Osteocyte (in vitro differentiated cells): ENCODE measurements around the gene TMEM117. TPM values are rescaled to one million over a fixed set of nuclear protein-coding genes. Genes with fewer than 3 reads are reported as not detected.
"Not testable (repeated sequence)": the region's sequence is repeated elsewhere in the genome, so short reads cannot be mapped to it uniquely, and the experiment has no call there.

Experiments used
- DNase-seq: peaks from one replicate; pipeline ENCODE4 v3.0.0; 2021; ENCODE audit warnings: mixed read lengths; ENCODE audit not compliant: unreplicated experiment; ENCODE audit errors: extremely low spot score
- H3K27ac Mint-ChIP-seq: one replicate; pipeline ENCODE4 v1.8.0; 2021; ENCODE audit warnings: mild to moderate bottlenecking, mixed read lengths; ENCODE audit not compliant: unreplicated experiment
- H3K27me3 Mint-ChIP-seq: one replicate; pipeline ENCODE4 v1.8.0; 2021; ENCODE audit warnings: mixed read lengths; ENCODE audit not compliant: unreplicated experiment
- H3K36me3 Mint-ChIP-seq: one replicate; pipeline ENCODE4 v1.8.0; 2021; ENCODE audit warnings: mixed read lengths; ENCODE audit not compliant: unreplicated experiment
- H3K4me1 Mint-ChIP-seq: one replicate; pipeline ENCODE4 v1.8.0; 2021; ENCODE audit warnings: mixed read lengths; ENCODE audit not compliant: unreplicated experiment
- H3K4me3 Mint-ChIP-seq: one replicate; pipeline ENCODE4 v1.8.0; 2021; ENCODE audit warnings: mild to moderate bottlenecking, moderate library complexity, mixed read lengths; ENCODE audit not compliant: unreplicated experiment
- H3K9me3 Mint-ChIP-seq: one replicate; pipeline ENCODE4 v1.8.0; 2021; ENCODE audit warnings: mixed read lengths; ENCODE audit not compliant: unreplicated experiment
- CTCF ChIP-seq: fragments of 200-600 bp; sonication (generic); IDR thresholded peaks from 2 replicates; pipeline ENCODE4 v1.5.0; 2021; ENCODE audit warnings: antibody characterized with exemption, mild to moderate bottlenecking, moderate library complexity
- total RNA-seq: library from RNA; stranded (reverse); gene quantifications from 2 replicates; pipeline ENCODE4 v1.2.1, GENCODE V29; 2021

TMEM117 gene
- total RNA-seq, 1 donor from 2014 or later, result 14.2 TPM

- Mint-ChIP-seq H3K36me3 (no peaks in the 10 kb centered on the region), H3K4me3 (no peak overlapping the region), H3K4me1 (no peaks in the 10 kb centered on the region), H3K27ac (no peak overlapping the region), H3K27me3 (no peaks in the 10 kb centered on the region), H3K9me3 (peaks cover 2% of the 10 kb centered on the region)
- no peak for DNase-seq
- no peak for TF ChIP-seq CTCF
These were observed 338.2 kb downstream of the TMEM117 start for GRCh38 chr12:44174053-44174452.

- no peak for DNase-seq
- H3K27ac Mint-ChIP-seq, result no peak overlapping the region
- no peak overlapping the region for H3K4me3 Mint-ChIP-seq
- no peaks in the 10 kb centered on the region for H3K36me3 Mint-ChIP-seq
- TF ChIP-seq CTCF, result no peak
- no peaks in the 10 kb centered on the region for H3K4me1 Mint-ChIP-seq
- H3K27me3 Mint-ChIP-seq, result no peaks in the 10 kb centered on the region
- no peaks in the 10 kb centered on the region for H3K9me3 Mint-ChIP-seq
These were observed 348.8 kb downstream of the TMEM117 start for GRCh38 chr12:44184499-44185206.

- H3K27ac Mint-ChIP-seq, result no peak overlapping the region
- H3K9me3 Mint-ChIP-seq, result no peaks in the 10 kb centered on the region
- no peaks in the 10 kb centered on the region for H3K27me3 Mint-ChIP-seq
- no peak for TF ChIP-seq CTCF
- H3K4me1 Mint-ChIP-seq, result no peaks in the 10 kb centered on the region
- H3K36me3 Mint-ChIP-seq, result no peaks in the 10 kb centered on the region
- H3K4me3 Mint-ChIP-seq, result no peak overlapping the region
- no peak for DNase-seq
These were observed 357.4 kb downstream of the TMEM117 start for GRCh38 chr12:44193281-44193680.

- not testable (repeated sequence) for DNase-seq, H3K9me3 Mint-ChIP-seq, H3K4me3 Mint-ChIP-seq, H3K27me3 Mint-ChIP-seq, H3K36me3 Mint-ChIP-seq, H3K4me1 Mint-ChIP-seq, H3K27ac Mint-ChIP-seq
These were observed 359.8 kb downstream of the TMEM117 start for GRCh38 chr12:44195719-44196118.

GRCh38 chr12:44206045-44206444 is 370.2 kb downstream of the TMEM117 start:
- Mint-ChIP-seq H3K4me3 (no peak overlapping the region), H3K36me3 (no peaks in the 10 kb centered on the region), H3K9me3 (peaks cover 27% of the 10 kb centered on the region), H3K4me1 (no peaks in the 10 kb centered on the region), H3K27ac (no peak overlapping the region), H3K27me3 (no peaks in the 10 kb centered on the region)
- no peak for TF ChIP-seq CTCF
- no peak for DNase-seq
